ENCODE data around the gene YES1. TPM values are rescaled to one million over a fixed set of nuclear protein-coding genes. Genes with fewer than 3 reads are reported as not detected.

YES1 gene
- polyA plus RNA-seq (16.4 to 27.8 TPM (median 22.9 TPM) in 3 replicates), polyA minus RNA-seq (21.9 to 44.8 TPM (median 28.8 TPM) in 3 replicates)
- polyA plus RNA-seq (2011; ENCODE audit: low read depth), result 27.8 TPM
- 22.6 and 23.9 TPM in 2 replicates for polyA plus RNA-seq (2011; cell fraction: cytosol; rRNA removed)
- 14.1 and 15.4 TPM in 2 replicates for polyA plus RNA-seq (2011; cell fraction: nucleus; rRNA removed)
- 25.7 and 36.0 TPM in 2 replicates for polyA plus RNA-seq (2012; ENCODE audit: low replicate concordance)
- polyA minus RNA-seq (2011; cell fraction: cytosol; rRNA and poly(A)+ RNA removed), result 32.4 TPM
- 8.1 and 11.0 TPM in 2 replicates for polyA minus RNA-seq (2011; cell fraction: nucleus; rRNA and poly(A)+ RNA removed)

DNA sequence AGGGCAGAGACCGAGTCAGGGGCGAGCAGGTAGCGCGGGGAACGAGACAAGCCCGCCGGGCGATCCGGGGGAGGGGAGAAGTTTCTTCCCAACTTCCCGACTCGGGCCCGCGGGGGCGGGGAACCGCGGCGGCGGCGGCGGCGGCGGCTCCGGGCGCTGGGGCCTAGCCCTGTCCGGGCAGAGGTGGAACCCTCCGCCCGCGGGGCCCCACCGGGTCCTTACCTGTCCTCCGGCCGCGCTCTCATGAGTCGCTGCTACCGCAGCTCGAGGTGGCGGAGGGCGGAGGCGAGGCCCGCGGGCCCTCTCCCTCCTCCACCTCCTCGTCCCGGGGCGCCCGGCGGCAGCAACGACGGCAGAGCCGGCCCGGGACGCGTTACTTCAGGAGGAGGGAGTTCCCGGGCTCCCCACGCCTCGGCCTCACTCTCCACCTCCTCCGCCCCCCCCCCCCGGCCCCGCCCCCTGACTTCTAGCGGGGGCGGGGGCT is at the start of gene YES1:
TSS of gene YES1 (minus strand) at position 351 of the 484 bp plus-strand sequence. CDS start 55,415 bp downstream, outside the sequence.
- H3K36me3 ChIP-seq (ENCODE audit: control insufficient read depth in 2 of 2, extremely low read depth in 1 of 2, insufficient read depth in 2 of 2, low read length in 2 of 2), result no peaks in the 10 kb centered on the region
- H3K9me3 ChIP-seq (ENCODE audit: control insufficient read depth, low read depth, low read length), result no peaks in the 10 kb centered on the region
- FAIRE-seq (no peak), DNase-seq (ENCODE audit: low read depth, low spot score) (no peak)
- peaks cover 9% of the 10 kb centered on the region for H3K4me1 ChIP-seq (ENCODE audit: control insufficient read depth, extremely low read depth, insufficient read depth, low read length)
- no peaks in the 10 kb centered on the region for H3K27me3 ChIP-seq (ENCODE audit: control insufficient read depth, extremely low read depth, insufficient read depth, low read length)
- H3K27ac ChIP-seq (ENCODE audit: control insufficient read depth, insufficient read depth, low read length), result peak within 1 kb of the TSS; percentile 84
- dilution Hi-C loops (cut with MboI; ENCODE audit: extremely low pct_ligation_motif_present, low sequenced_read_pairs), result no loop called here
- TF ChIP-seq EZH2 (IDR thresholded peaks at IDR 0.05; ENCODE audit: low read length), result no peak
- TF ChIP-seq, protein P1, sequence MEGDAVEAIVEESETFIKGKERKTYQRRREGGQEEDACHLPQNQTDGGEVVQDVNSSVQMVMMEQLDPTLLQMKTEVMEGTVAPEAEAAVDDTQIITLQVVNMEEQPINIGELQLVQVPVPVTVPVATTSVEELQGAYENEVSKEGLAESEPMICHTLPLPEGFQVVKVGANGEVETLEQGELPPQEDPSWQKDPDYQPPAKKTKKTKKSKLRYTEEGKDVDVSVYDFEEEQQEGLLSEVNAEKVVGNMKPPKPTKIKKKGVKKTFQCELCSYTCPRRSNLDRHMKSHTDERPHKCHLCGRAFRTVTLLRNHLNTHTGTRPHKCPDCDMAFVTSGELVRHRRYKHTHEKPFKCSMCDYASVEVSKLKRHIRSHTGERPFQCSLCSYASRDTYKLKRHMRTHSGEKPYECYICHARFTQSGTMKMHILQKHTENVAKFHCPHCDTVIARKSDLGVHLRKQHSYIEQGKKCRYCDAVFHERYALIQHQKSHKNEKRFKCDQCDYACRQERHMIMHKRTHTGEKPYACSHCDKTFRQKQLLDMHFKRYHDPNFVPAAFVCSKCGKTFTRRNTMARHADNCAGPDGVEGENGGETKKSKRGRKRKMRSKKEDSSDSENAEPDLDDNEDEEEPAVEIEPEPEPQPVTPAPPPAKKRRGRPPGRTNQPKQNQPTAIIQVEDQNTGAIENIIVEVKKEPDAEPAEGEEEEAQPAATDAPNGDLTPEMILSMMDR (optimal IDR thresholded peaks at IDR 0.05 in 1 of 3, IDR thresholded peaks at IDR 0.05 in 1 of 3, conservative IDR thresholded peaks at IDR 0.05 in 1 of 3; ENCODE audit: extremely low read depth in 1 of 3, insufficient read depth in 2 of 3, low read length in 3 of 3), result no peak
- H3K9me1 ChIP-seq (ENCODE audit: control insufficient read depth, extremely low read depth, insufficient read depth, low read length), result peaks cover 2% of the 10 kb centered on the region
- H3K4me2 ChIP-seq (ENCODE audit: control insufficient read depth, extremely low read depth, insufficient read depth, low read depth, low read length), result peak within 1 kb of the TSS; percentile 84
- H2AFZ ChIP-seq (ENCODE audit: control insufficient read depth, low read length), result peak within 1 kb of the TSS; percentile 95
- H3K9ac ChIP-seq (ENCODE audit: control insufficient read depth, extremely low read depth, insufficient read depth, low read length), result peak within 1 kb of the TSS; percentile 98
- H3K4me3 ChIP-seq (ENCODE audit: control insufficient read depth in 2 of 3, extremely low read depth in 1 of 3, insufficient read depth in 2 of 3, low read depth in 1 of 3, low read length in 3 of 3), result peak within 1 kb of the TSS; percentile 87 to 98 (median 91)
- peaks cover 2% of the 10 kb centered on the region for H4K20me1 ChIP-seq (ENCODE audit: control insufficient read depth, extremely low read depth, insufficient read depth, low read length)
- H3K79me2 ChIP-seq (ENCODE audit: control insufficient read depth, insufficient read depth, low read length), result peaks cover 48% of the 10 kb centered on the region

DNA sequence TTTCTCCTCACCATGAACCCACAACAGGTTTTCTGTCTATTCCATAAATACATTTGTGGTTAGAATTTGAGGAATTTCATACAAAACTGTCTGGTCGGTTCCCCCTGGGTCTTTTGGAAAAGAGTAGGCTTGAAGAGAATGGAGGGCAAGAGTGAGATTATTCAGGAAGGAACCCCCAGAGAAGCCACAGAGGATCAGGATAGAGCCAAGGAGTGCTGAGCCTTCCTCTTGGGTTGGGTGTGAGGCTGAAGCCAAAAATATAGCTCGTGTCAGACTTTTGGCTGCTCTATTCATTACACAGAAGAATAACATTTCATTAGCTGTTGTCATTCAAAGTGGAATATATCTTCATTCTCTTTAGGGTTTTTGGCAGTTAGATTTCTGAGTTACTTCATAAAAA is 45.9 kb upstream of the YES1 start:
- Histone ChIP-seq H3K9me3 (ENCODE audit: control insufficient read depth, low read depth, low read length) (no peaks in the 10 kb centered on the region), H3K9me1 (ENCODE audit: control insufficient read depth, extremely low read depth, insufficient read depth, low read length) (no peaks in the 10 kb centered on the region), H3K4me3 (ENCODE audit: control insufficient read depth in 2 of 3, extremely low read depth in 1 of 3, insufficient read depth in 2 of 3, low read depth in 1 of 3, low read length in 3 of 3) (no peak overlapping the region), H4K20me1 (ENCODE audit: control insufficient read depth, extremely low read depth, insufficient read depth, low read length) (no peaks in the 10 kb centered on the region), H3K27me3 (ENCODE audit: control insufficient read depth, extremely low read depth, insufficient read depth, low read length) (no peaks in the 10 kb centered on the region), H3K36me3 (ENCODE audit: control insufficient read depth in 2 of 2, extremely low read depth in 1 of 2, insufficient read depth in 2 of 2, low read length in 2 of 2) (no peaks in the 10 kb centered on the region), H3K4me1 (ENCODE audit: control insufficient read depth, extremely low read depth, insufficient read depth, low read length) (no peaks in the 10 kb centered on the region), H3K4me2 (ENCODE audit: control insufficient read depth, extremely low read depth, insufficient read depth, low read depth, low read length) (no peak overlapping the region), H3K27ac (ENCODE audit: control insufficient read depth, insufficient read depth, low read length) (no peak overlapping the region), H2AFZ (ENCODE audit: control insufficient read depth, low read length) (no peak overlapping the region), H3K9ac (ENCODE audit: control insufficient read depth, extremely low read depth, insufficient read depth, low read length) (no peak overlapping the region), H3K79me2 (ENCODE audit: control insufficient read depth, insufficient read depth, low read length) (no peaks in the 10 kb centered on the region)
- DNase-seq (ENCODE audit: low read depth, low spot score) (no peak), FAIRE-seq (no peak)
- dilution Hi-C loops (cut with MboI; ENCODE audit: extremely low pct_ligation_motif_present, low sequenced_read_pairs), result no loop called here
- TF ChIP-seq, protein P1 (optimal IDR thresholded peaks at IDR 0.05 in 1 of 3, IDR thresholded peaks at IDR 0.05 in 1 of 3, conservative IDR thresholded peaks at IDR 0.05 in 1 of 3; ENCODE audit: extremely low read depth in 1 of 3, insufficient read depth in 2 of 3, low read length in 3 of 3), result no peak
- no peak for TF ChIP-seq EZH2 (IDR thresholded peaks at IDR 0.05; ENCODE audit: low read length)

Data from keratinocyte (primary cell).